AG10803 (cell line): ENCODE measurements around the gene INVS.

Source experiments
- DNase-seq: peaks from one replicate; pipeline ENCODE4 v3.0.0; 2010; ENCODE audit warnings: low read depth
- H3K4me3 ChIP-seq: 2 replicates; pipeline ENCODE4 v1.5.1; 2011; ENCODE audit warnings: mild to moderate bottlenecking, low read length, control low read depth
- TF ChIP-seq, protein P1 (sequence below): conservative IDR thresholded peaks from 2 replicates; pipeline ENCODE4 v1.5.1; 2011; ENCODE audit warnings: mild to moderate bottlenecking, low read length, control low read depth, inconsistent platforms

INVS gene

GRCh38 chr9:100290714-100291113, 191.7 kb downstream of the INVS start:
- no peak for DNase-seq
- no peak overlapping the region for H3K4me3 ChIP-seq
- TF ChIP-seq, protein P1, sequence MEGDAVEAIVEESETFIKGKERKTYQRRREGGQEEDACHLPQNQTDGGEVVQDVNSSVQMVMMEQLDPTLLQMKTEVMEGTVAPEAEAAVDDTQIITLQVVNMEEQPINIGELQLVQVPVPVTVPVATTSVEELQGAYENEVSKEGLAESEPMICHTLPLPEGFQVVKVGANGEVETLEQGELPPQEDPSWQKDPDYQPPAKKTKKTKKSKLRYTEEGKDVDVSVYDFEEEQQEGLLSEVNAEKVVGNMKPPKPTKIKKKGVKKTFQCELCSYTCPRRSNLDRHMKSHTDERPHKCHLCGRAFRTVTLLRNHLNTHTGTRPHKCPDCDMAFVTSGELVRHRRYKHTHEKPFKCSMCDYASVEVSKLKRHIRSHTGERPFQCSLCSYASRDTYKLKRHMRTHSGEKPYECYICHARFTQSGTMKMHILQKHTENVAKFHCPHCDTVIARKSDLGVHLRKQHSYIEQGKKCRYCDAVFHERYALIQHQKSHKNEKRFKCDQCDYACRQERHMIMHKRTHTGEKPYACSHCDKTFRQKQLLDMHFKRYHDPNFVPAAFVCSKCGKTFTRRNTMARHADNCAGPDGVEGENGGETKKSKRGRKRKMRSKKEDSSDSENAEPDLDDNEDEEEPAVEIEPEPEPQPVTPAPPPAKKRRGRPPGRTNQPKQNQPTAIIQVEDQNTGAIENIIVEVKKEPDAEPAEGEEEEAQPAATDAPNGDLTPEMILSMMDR, result no peak

DNA sequence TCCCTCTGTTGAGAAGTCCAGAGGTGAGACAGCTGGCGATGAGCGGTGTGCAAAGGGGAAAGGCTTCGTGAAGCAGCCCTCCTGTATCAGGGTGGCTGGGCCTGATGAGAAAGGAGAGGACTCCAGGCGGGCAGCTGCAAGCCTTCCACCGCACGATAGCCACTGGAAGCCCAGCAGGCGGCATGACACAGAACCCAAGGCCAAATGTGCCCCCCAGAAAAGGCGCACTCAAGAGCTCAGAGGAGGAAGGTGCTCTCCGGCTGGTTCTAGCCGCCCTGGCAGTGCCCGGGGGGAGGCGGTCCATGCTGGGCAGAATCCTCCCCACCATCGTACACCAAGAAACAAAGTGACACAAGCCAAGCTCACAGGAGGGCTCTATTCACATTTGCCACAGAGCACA, 193.4 kb downstream of the INVS start:
- TF ChIP-seq, protein P1, result no peak
- no peak for DNase-seq

GRCh38 chr9:100294341-100294740, 195.3 kb downstream of the INVS start:
- DNase-seq, result no peak
- TF ChIP-seq, protein P1, result no peak
- no peak overlapping the region for H3K4me3 ChIP-seq

More for the DNA sequence above, 193.4 kb downstream of the INVS start:
- H3K4me3 ChIP-seq, result no peak overlapping the region

DNA sequence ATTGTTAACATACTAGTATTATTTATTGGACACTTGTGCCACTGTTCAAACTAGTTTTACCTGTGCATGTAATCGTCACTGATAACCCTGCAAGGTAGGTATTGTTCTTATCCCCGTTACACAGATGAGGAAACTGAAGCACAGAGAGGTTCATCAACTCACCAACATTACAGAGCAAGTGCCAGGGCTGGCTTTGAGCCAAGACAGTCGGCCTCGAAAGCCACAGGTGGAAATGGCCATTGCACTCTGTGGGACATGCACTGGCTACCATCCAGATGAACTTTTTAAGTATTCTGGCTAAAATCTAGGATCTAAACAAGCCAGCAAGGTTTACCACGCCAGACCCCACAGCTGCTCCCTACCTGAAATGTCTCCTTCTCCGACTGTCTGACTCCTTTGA, 195.8 kb downstream of the INVS start:
- TF ChIP-seq, protein P1, result no peak
- no peak for DNase-seq
- no peak overlapping the region for H3K4me3 ChIP-seq

DNA sequence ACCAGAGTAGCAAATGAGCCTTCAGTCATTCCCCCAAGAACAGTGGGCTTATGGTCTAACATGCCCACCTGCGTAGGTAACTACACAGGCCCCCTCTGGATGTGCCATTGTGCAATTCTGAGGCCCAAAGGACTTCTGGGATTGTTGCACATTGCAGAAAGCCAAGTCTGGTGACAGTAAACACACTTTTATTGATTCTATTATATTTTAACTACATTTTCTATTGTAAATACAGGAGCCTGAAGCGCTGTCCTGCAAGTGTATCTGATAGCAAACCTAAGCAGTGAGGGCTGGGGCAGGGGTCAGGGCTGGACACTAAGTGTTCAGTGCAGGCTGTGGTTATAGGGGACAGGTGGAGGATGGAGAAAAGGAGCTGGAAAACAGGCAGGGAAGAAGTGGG, 196.2 kb downstream of the INVS start:
- no peak overlapping the region for H3K4me3 ChIP-seq
- no peak for DNase-seq
- TF ChIP-seq, protein P1, result no peak

GRCh38 chr9:100296407-100296806, 197.4 kb downstream of the INVS start:
- TF ChIP-seq, protein P1, result no peak
- DNase-seq, result no peak
- no peak overlapping the region for H3K4me3 ChIP-seq

- TF ChIP-seq, protein P1, result no peak
- no peak for DNase-seq
- H3K4me3 ChIP-seq, result no peak overlapping the region
These were observed 199.3 kb downstream of the INVS start for GRCh38 chr9:100298378-100298777.
